HCT116 (cell line): Measurements from ENCODE around the gene WNK2. TPM values are rescaled to one million over a fixed set of nuclear protein-coding genes. Genes with fewer than 3 reads are reported as not detected.

ENCODE experiments used
- ATAC-seq: fragments of 200-7000 bp; cut with Tn5 transposase; 2 replicates; pipeline ENCODE4 v1.9.1; 2020; ENCODE audit warnings: mild to moderate bottlenecking, moderate library complexity
- BruUV-seq: library from RNA; stranded (reverse); fragments of 400-500 nt; replicated peaks from 2 replicates; lab custom pipeline; 2021; lab: Mats Ljungman, UMichigan
- CTCF ChIA-PET: fragments of 300-600 bp; sonication (Branson Sonifier 250); formaldehyde crosslinking; loops from one replicate; lab custom pipeline; 2021; ENCODE audit warnings: antibody characterized with exemption; lab: Charles Lee
- POLR2A ChIA-PET: fragments of 300-600, 350-600 bp; sonication (Branson Sonifier 250); formaldehyde crosslinking; loops from one replicate; lab custom pipeline; 2021; ENCODE audit warnings: antibody characterized with exemption; lab: Charles Lee
- RAD21 ChIA-PET, 2 experiments: fragments of 300-600 bp; sonication (Branson Sonifier 250); formaldehyde crosslinking; loops; one replicate each; lab custom pipeline; 2023; ENCODE audit warnings: low total read pairs in 2 of 2; ENCODE audit not compliant: uncharacterized antibody in 2 of 2, unreplicated experiment in 2 of 2, low non-redundant PET in 1 of 2; lab: Charles Lee
- DNase-seq: peaks from one replicate; pipeline ENCODE4 v3.0.0-alpha.2; 2010; ENCODE audit warnings: low read depth, low spot score
- H2AFZ ChIP-seq: fragments of 200-600 bp; shearing (Covaris generic), sonication (generic); 2 replicates; pipeline ENCODE4 v1.6.1; 2017; ENCODE audit warnings: low read depth, mixed run types, mixed read lengths, antibody characterized with exemption, low read length; ENCODE audit not compliant: poor library complexity, severe bottlenecking
- H3K27ac ChIP-seq: 2 replicates; pipeline ENCODE4 v1.5.1; 2012; ENCODE audit warnings: low read depth, low read length
- H3K27me3 ChIP-seq: fragments of 200-600 bp; sonication (generic); 2 replicates; pipeline ENCODE4 v1.6.1; 2016; ENCODE audit warnings: mixed run types, low read length, mixed read lengths; ENCODE audit not compliant: insufficient read depth
- H3K36me3 ChIP-seq, 2 experiments: fragments of 200-500 bp in 1 of 2; fragments of 200-600 bp in 1 of 2; sonication (Bioruptor generic) in 1 of 2; sonication (generic) in 1 of 2; 2 replicates each; pipeline versions ENCODE4 v1.5.1 to v1.6.1; 2014 to 2016; ENCODE audit warnings: low read length in 2 of 2, inconsistent platforms in 1 of 2, mixed read lengths in 1 of 2, mixed run types in 1 of 2; ENCODE audit not compliant: insufficient read depth in 2 of 2, control insufficient read depth in 1 of 2
- H3K4me1 ChIP-seq, 2 experiments: fragments of 200-600 bp in 1 of 2; sonication (generic) in 1 of 2; 2 replicates each; pipeline versions ENCODE4 v1.5.1 to v1.6.1; 2012 to 2017; ENCODE audit warnings: low read length in 2 of 2, inconsistent platforms in 1 of 2, mild to moderate bottlenecking in 1 of 2, mixed read lengths in 1 of 2, mixed run types in 1 of 2, moderate library complexity in 1 of 2; ENCODE audit not compliant: insufficient read depth in 2 of 2, control insufficient read depth in 1 of 2
- H3K4me2 ChIP-seq: fragments of 200-600 bp; sonication (generic); 2 replicates; pipeline ENCODE4 v1.6.1; 2017; ENCODE audit warnings: mixed run types, low read length, mixed read lengths
- H3K4me3 ChIP-seq, 2 experiments: fragments of 200-600 bp in 1 of 2; sonication (generic) in 1 of 2; replicated peaks in 1 of 2; 2 replicates each; pipeline ENCODE4 v1.5.1; 2011 to 2016; ENCODE audit warnings: low read length in 2 of 2, control low read depth in 1 of 2, low read depth in 1 of 2, mild to moderate bottlenecking in 1 of 2, mixed read lengths in 1 of 2, mixed run types in 1 of 2
- H3K79me2 ChIP-seq: fragments of 200-600 bp; sonication (generic); 2 replicates; pipeline ENCODE4 v1.6.1; 2017; ENCODE audit warnings: mild to moderate bottlenecking, mixed run types, low read length, moderate library complexity, mixed read lengths; ENCODE audit not compliant: insufficient read depth
- H3K9ac ChIP-seq: fragments of 200-600 bp; sonication (generic); 2 replicates; pipeline ENCODE4 v1.6.1; 2016; ENCODE audit warnings: low read length, mixed read lengths
- H3K9me2 ChIP-seq: fragments of 200-600 bp; sonication (generic), shearing (Covaris generic); 2 replicates; pipeline ENCODE4 v1.6.1; 2017; ENCODE audit warnings: mixed run types, mild to moderate bottlenecking, moderate library complexity; ENCODE audit not compliant: insufficient read depth
- H3K9me3 ChIP-seq, 2 experiments: fragments of 200-500 bp in 1 of 2; fragments of 200-600 bp in 1 of 2; sonication (Bioruptor generic) in 1 of 2; sonication (generic) in 1 of 2; 2 replicates each; pipeline ENCODE4 v1.6.1; 2014 to 2017; ENCODE audit warnings: low read length in 2 of 2, mixed read lengths in 2 of 2, inconsistent platforms in 1 of 2, low read depth in 1 of 2, mild to moderate bottlenecking in 1 of 2, mixed run types in 1 of 2, moderate library complexity in 1 of 2; ENCODE audit not compliant: control insufficient read depth in 1 of 2, insufficient read depth in 1 of 2
- H4K20me1 ChIP-seq: fragments of 200-600 bp; sonication (generic), shearing (Covaris generic); 2 replicates; pipeline ENCODE4 v1.6.1; 2017; ENCODE audit warnings: mixed run types, mild to moderate bottlenecking, moderate library complexity; ENCODE audit not compliant: insufficient read depth
- EGR1 ChIP-seq: IDR thresholded peaks from 2 replicates; pipeline ENCODE4 v1.6.1; 2012; ENCODE audit warnings: low read depth
- ELF1 ChIP-seq: IDR thresholded peaks from 2 replicates; pipeline ENCODE4 v1.6.1; 2012; ENCODE audit warnings: low read depth, borderline replicate concordance
- EZH2phosphoT487 ChIP-seq: fragments of 200-600 bp; IDR thresholded peaks from 2 replicates; pipeline ENCODE4 v1.6.1; 2018; ENCODE audit warnings: antibody characterized with exemption, borderline replicate concordance
- MAX ChIP-seq: IDR thresholded peaks from 2 replicates; pipeline ENCODE4 v1.6.1; 2012
- POLR2A ChIP-seq: IDR thresholded peaks from 2 replicates; pipeline ENCODE4 v1.7.0; 2011; ENCODE audit warnings: borderline replicate concordance; ENCODE audit not compliant: insufficient read depth, insufficient read length; ENCODE audit errors: extremely low read depth
- RAD21 ChIP-seq: IDR thresholded peaks from 2 replicates; pipeline ENCODE4 v1.6.1; 2012; ENCODE audit warnings: low read depth, mild to moderate bottlenecking
- REST ChIP-seq: IDR thresholded peaks from 2 replicates; pipeline ENCODE4 v1.6.1; 2012; ENCODE audit warnings: low read depth
- SIN3A ChIP-seq: IDR thresholded peaks from 2 replicates; pipeline ENCODE4 v1.6.1; 2012; ENCODE audit warnings: low read depth
- SP1 ChIP-seq: IDR thresholded peaks from 2 replicates; pipeline ENCODE4 v1.6.1; 2012; ENCODE audit warnings: low read depth
- SRF ChIP-seq: IDR thresholded peaks from 2 replicates; pipeline ENCODE4 v1.6.1; 2012; ENCODE audit warnings: low read depth
- TCF7L2 ChIP-seq: IDR thresholded peaks from 2 replicates; pipeline ENCODE4 v1.7.0; 2011; ENCODE audit warnings: borderline replicate concordance, inconsistent platforms; ENCODE audit not compliant: insufficient read depth, insufficient read length; ENCODE audit errors: extremely low read depth
- YY1 ChIP-seq: IDR thresholded peaks from 2 replicates; pipeline ENCODE4 v1.6.1; 2011; ENCODE audit warnings: low read length, low read depth, moderate library complexity, mild to moderate bottlenecking; ENCODE audit not compliant: insufficient replicate concordance; ENCODE audit errors: extremely low read depth
- ZBTB33 ChIP-seq: IDR thresholded peaks from 2 replicates; pipeline ENCODE4 v1.6.1; 2011; ENCODE audit warnings: mild to moderate bottlenecking, low read length, moderate library complexity; ENCODE audit not compliant: insufficient replicate concordance; ENCODE audit errors: extremely low read depth
- ZFX ChIP-seq: fragments of 450-650 bp; IDR thresholded peaks from 2 replicates; pipeline ENCODE4 v1.6.1; 2017
- intact Hi-C: fragments of 100-400 bp; cut with micrococcal nuclease; formaldehyde crosslinking; loops from 2 replicates; pipeline ENCODE4 v1.10.0; 2022
- total RNA-seq: library from RNA; stranded (reverse); gene quantifications from one replicate; pipeline ENCODE4 v1.2.1, GENCODE V29; 2021; ENCODE audit not compliant: unreplicated experiment

WNK2 gene
- total RNA-seq, 1 experiment from 2014 or later, result 24.4 TPM

GRCh38 chr9:93203718-93204469 is 20.0 kb downstream of the WNK2 start:
- no TSS peak for BruUV-seq
- ATAC-seq (no peak), DNase-seq (no peak)
- H4K20me1 ChIP-seq, result no peaks in the 10 kb centered on the region
- ChIA-PET RAD21 (no interaction called here), CTCF (no interaction called here), POLR2A (no interaction called here)
- H3K9ac ChIP-seq, result no peak overlapping the region
- no peaks in the 10 kb centered on the region for H3K36me3 ChIP-seq
- no peak overlapping the region for H2AFZ ChIP-seq
- H3K79me2 ChIP-seq, result peaks cover 7% of the 10 kb centered on the region
- TF ChIP-seq EZH2phosphoT487 (no peak), TCF7L2 (no peak), EGR1 (no peak), ZFX (no peak)
- no peak overlapping the region for H3K27ac ChIP-seq
- no peak overlapping the region for H3K4me2 ChIP-seq
- H3K4me1 ChIP-seq, result no peaks in the 10 kb centered on the region
- H3K4me3 ChIP-seq, result no peak overlapping the region
- no peaks in the 10 kb centered on the region for H3K9me2 ChIP-seq
- H3K9me3 ChIP-seq, result no peaks in the 10 kb centered on the region
- no peaks in the 10 kb centered on the region for H3K27me3 ChIP-seq
- intact Hi-C loops, result no loop called here

- no TSS peak for BruUV-seq
- no peak overlapping the region for H2AFZ ChIP-seq
- DNase-seq, result no peak
- peaks cover 7% of the 10 kb centered on the region for H3K79me2 ChIP-seq
- ChIA-PET POLR2A (no interaction called here), RAD21 (no interaction called here), CTCF (no interaction called here)
- intact Hi-C loops, result no loop called here
- no peak overlapping the region for H3K4me2 ChIP-seq
- H3K4me1 ChIP-seq, result no peaks in the 10 kb centered on the region
- H3K4me3 ChIP-seq, result no peak overlapping the region
- H4K20me1 ChIP-seq, result no peaks in the 10 kb centered on the region
- no peaks in the 10 kb centered on the region for H3K9me2 ChIP-seq
- H3K27me3 ChIP-seq, result no peaks in the 10 kb centered on the region
- no peak for ATAC-seq
- no peaks in the 10 kb centered on the region for H3K36me3 ChIP-seq
- no peak overlapping the region for H3K9ac ChIP-seq
- H3K9me3 ChIP-seq, result no peaks in the 10 kb centered on the region
- H3K27ac ChIP-seq, result no peak overlapping the region
- TF ChIP-seq REST (no peak), YY1 (no peak), ELF1 (no peak), MAX (no peak), EZH2phosphoT487 (no peak), SRF (no peak), ZBTB33 (no peak), POLR2A (no peak), RAD21 (no peak), SP1 (no peak), TCF7L2 (no peak), SIN3A (no peak)
Observed at GRCh38 chr9:93204470-93205043, 20.6 kb downstream of the WNK2 start.
